ENCODE results near the gene KAT7. TPM values are rescaled to one million over a fixed set of nuclear protein-coding genes. Genes with fewer than 3 reads are reported as not detected.

The KAT7 gene
- total RNA-seq, 1 donor from 2014 or later, result 30.5 TPM

DNA sequence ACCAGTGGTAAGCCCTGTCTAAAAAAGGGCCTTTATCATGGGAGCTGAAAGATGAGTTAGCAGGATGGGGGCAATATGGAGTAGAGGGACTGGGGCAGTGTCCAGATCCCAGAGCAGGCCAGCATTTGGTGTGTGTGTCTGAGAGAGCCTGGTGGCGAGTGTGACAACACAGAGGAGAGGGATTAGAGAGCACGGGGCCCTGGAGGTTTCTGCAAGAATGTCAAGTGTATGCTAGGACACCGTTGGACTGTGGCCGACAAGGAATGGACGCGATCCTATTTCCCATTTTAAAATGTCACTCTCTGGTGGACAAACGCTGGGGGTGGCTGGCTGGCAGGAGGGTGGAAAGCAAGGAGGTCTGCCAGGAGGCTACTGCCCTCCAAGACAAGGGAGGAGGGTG, 47.0 kb downstream of the KAT7 start:
- Histone ChIP-seq H3K36me3 (ENCODE audit: control insufficient read depth, insufficient read depth, low read length) (no peaks in the 10 kb centered on the region), H3K4me3 (ENCODE audit: low read depth, low read length) (no peak overlapping the region), H3K27me3 (ENCODE audit: control insufficient read depth, insufficient read depth, low read length) (no peaks in the 10 kb centered on the region)
- TF ChIP-seq, protein P1, sequence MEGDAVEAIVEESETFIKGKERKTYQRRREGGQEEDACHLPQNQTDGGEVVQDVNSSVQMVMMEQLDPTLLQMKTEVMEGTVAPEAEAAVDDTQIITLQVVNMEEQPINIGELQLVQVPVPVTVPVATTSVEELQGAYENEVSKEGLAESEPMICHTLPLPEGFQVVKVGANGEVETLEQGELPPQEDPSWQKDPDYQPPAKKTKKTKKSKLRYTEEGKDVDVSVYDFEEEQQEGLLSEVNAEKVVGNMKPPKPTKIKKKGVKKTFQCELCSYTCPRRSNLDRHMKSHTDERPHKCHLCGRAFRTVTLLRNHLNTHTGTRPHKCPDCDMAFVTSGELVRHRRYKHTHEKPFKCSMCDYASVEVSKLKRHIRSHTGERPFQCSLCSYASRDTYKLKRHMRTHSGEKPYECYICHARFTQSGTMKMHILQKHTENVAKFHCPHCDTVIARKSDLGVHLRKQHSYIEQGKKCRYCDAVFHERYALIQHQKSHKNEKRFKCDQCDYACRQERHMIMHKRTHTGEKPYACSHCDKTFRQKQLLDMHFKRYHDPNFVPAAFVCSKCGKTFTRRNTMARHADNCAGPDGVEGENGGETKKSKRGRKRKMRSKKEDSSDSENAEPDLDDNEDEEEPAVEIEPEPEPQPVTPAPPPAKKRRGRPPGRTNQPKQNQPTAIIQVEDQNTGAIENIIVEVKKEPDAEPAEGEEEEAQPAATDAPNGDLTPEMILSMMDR (IDR thresholded peaks at IDR 0.05; ENCODE audit: insufficient read depth, low read length, poor library complexity, severe bottlenecking), result no peak
- DNase-seq (ENCODE audit: low read depth), result no peak

DNA sequence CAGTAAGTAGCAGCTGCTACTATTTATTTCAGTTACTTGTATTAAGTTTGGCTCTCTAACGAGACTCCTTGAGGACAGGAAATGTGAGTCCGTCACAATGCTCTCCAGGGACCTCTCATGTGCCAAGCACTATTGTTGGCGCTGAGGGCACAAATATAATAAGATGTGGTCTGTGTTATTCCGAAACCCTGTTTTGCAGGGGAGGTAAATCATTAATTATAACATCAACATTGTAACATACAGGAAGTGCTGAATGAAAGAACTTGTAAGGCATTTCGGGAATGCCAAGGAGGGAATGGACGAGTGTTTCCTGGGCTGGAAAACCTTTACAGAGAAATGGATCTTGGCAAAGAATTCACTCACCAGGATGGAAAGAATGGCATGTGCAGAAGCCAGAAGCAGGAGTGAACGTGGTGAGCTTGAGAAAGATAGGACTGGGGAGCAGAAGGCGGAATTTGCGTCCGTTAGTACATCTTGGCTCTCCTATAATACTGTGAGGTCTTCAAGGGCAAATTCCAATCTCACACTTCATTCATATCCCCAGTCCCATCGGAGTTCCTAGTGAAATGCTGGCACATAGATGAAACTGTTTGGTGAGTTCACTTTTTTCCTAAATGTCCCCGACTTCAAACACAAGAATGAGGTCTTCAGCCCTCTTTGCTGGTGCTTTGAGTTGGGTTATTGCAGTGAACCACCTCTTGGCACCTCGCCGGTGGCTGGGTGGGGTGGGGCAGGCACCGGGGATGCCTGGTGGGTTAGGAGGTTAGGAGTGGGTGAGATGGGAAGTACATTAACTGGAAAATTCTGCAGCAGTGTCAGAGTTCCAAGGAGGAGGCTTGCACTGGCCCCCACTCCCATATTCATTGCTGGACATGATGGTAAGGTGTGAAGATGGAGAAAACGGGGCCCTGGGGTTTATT, 47.9 kb downstream of the KAT7 start:
- no peaks in the 10 kb centered on the region for H3K36me3 ChIP-seq (ENCODE audit: control insufficient read depth, insufficient read depth, low read length)
- DNase-seq (ENCODE audit: low read depth), result peak; percentile 82
- H3K4me3 ChIP-seq (ENCODE audit: low read depth, low read length), result peak overlapping the region; percentile 13
- H3K27me3 ChIP-seq (ENCODE audit: control insufficient read depth, insufficient read depth, low read length), result no peaks in the 10 kb centered on the region
- TF ChIP-seq, protein P1 (IDR thresholded peaks at IDR 0.05; ENCODE audit: insufficient read depth, low read length, poor library complexity, severe bottlenecking), result no peak

DNA sequence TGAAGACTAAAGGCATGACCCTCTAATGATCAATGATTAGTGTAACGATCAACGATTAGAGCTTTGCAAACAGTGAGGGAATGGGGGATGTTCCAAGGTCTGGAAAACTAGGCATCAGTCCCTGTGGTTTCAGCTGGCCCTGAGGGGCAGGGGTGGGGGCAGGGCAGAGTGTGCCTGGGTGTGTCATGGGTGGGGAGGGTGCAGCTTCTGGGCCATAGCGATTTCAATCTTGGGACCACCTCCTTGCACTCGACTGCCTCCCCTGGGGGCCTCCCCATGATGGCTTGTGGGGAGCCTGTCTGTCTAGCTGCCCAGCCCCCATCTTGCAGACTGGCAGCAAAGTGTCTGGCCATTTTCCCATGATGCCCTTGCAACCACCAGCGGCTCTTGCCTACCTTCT, 51.0 kb downstream of the KAT7 start:
- DNase-seq (ENCODE audit: low read depth), result no peak
- no peak overlapping the region for H3K4me3 ChIP-seq (ENCODE audit: low read depth, low read length)
- TF ChIP-seq, protein P1 (IDR thresholded peaks at IDR 0.05; ENCODE audit: insufficient read depth, low read length, poor library complexity, severe bottlenecking), result no peak
- H3K27me3 ChIP-seq (ENCODE audit: control insufficient read depth, insufficient read depth, low read length), result no peaks in the 10 kb centered on the region
- no peaks in the 10 kb centered on the region for H3K36me3 ChIP-seq (ENCODE audit: control insufficient read depth, insufficient read depth, low read length)

DNA sequence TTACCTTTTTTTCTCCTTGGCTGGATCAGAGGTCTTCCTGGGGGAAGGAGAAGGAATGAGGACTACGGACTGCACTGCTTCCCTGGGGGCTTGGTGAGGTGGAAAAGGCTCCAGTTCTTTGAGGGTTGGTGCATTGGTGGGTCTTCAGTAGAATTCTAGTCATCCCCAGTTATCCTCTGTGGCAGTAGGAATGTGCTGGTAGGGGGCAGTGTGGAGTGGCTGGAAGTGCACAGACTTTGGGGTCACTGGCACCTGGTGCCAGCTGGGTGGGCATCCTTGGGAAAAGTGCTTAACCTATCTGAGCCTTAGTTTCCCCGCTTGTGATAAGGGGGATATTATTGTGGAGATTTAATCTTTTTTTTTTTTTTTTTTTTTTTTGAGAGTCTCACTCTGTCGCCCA, 53.1 kb downstream of the KAT7 start:
- Histone ChIP-seq H3K4me3 (ENCODE audit: low read depth, low read length) (no peak overlapping the region), H3K36me3 (ENCODE audit: control insufficient read depth, insufficient read depth, low read length) (no peaks in the 10 kb centered on the region), H3K27me3 (ENCODE audit: control insufficient read depth, insufficient read depth, low read length) (no peaks in the 10 kb centered on the region)
- TF ChIP-seq, protein P1 (IDR thresholded peaks at IDR 0.05; ENCODE audit: insufficient read depth, low read length, poor library complexity, severe bottlenecking), result no peak
- DNase-seq (ENCODE audit: low read depth), result no peak

DNA sequence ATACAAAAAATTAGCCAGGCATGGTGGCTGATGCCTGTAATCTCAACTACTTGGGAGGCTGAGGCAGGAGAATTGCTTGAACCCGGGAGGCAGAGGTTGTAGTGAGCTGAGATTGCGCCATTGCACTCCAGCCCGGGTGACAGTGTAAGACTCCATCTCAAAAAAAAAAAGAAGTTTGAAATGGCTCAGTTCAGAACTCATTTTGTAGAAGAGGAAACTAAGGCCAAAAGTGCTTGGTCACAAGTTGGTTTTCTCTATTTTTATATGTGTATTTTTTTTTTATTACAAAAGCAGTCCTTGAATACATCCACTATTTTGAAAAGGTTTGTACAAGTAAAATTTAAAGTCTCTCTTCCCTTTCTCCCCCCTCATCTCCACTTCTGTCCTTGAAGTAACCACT, 53.9 kb downstream of the KAT7 start:
- TF ChIP-seq, protein P1 (IDR thresholded peaks at IDR 0.05; ENCODE audit: insufficient read depth, low read length, poor library complexity, severe bottlenecking), result no peak
- no peaks in the 10 kb centered on the region for H3K27me3 ChIP-seq (ENCODE audit: control insufficient read depth, insufficient read depth, low read length)
- H3K4me3 ChIP-seq (ENCODE audit: low read depth, low read length), result no peak overlapping the region
- DNase-seq (ENCODE audit: low read depth), result no peak
- no peaks in the 10 kb centered on the region for H3K36me3 ChIP-seq (ENCODE audit: control insufficient read depth, insufficient read depth, low read length)

Data from kidney epithelial cell (primary cell).